GM21825 (cell line): ENCODE measurements around the gene HSPA8.
"Not testable (repeated sequence)": the region's sequence is repeated elsewhere in the genome, so short reads cannot be mapped to it uniquely, and the experiment has no call there.

Experiments used
- ATAC-seq: cut with Tn5 transposase; IDR thresholded peaks from one replicate; pipeline ENCODE4 v1.9.1; 2021; ENCODE audit warnings: mild to moderate bottlenecking, moderate library complexity; ENCODE audit not compliant: unreplicated experiment

The HSPA8 gene

GRCh38 chr11:123061403-123062157, at the start of gene HSPA8:
TSS of gene HSPA8 (minus strand) at chr11:123062136. CDS start at chr11:123061324, 812 bp downstream.
- ATAC-seq, result peak; percentile 12

DNA sequence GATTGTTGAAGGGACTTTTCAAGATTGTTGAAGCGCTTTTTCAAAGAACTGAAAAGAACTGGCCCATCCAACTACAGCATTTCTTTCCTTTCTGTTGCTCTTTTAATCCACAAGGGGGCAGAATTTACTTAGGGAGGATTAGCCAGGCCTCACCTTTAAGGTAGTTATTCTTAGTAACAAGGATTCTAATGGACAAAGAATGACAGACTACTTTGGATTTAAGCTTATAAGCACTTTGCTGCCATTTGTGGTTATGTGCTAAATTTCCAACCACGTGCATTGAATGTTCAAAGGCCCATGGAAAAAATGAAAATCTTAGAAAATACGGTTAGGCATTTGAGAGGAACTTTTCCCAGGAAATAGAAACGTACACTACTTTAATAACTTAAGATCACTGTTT, 49.5 kb upstream of the HSPA8 start:
- no peak for ATAC-seq

DNA sequence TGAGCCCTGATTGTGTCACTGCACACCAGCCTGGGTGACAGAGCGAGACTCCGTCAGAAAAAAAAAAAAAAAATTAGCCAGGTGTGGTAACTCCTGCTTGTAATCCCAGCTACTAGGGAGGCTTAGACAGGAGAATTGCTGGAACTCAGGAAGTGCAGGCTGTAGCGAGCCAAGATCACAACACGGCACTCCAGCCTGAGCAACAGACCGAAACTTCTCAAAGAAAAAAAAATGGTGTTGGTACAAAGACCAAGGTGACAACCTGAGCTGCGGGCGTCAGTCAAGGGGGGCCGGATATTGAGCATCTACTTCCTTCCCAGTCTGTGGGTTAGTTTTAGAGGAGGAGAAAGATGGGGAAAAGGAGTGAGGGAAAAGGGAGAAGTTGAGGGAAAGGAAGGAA, 48.5 kb upstream of the HSPA8 start:
- ATAC-seq, result no peak

GRCh38 chr11:123107945-123108495, 46.1 kb upstream of the HSPA8 start:
- ATAC-seq, result no peak

DNA sequence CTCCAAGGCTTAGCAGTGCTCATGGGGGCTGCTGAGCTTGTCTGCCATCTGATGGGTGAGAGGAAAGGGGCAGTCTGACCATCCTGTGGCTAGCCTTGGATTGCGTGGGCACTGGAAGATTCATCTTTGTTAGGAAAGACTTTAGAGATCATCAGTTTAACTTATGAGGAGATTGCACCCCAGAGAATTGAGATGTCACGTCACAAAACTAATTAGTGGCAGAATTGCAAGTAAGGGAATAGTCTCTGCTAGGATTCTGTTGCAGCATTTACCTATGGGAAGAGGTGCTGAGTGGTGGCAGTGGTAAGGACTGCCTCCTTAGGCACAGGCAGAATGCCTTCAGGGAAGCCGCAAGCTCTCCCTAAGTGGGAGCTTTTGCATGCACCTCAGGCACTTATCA, 42.8 kb upstream of the HSPA8 start:
- no peak for ATAC-seq

DNA sequence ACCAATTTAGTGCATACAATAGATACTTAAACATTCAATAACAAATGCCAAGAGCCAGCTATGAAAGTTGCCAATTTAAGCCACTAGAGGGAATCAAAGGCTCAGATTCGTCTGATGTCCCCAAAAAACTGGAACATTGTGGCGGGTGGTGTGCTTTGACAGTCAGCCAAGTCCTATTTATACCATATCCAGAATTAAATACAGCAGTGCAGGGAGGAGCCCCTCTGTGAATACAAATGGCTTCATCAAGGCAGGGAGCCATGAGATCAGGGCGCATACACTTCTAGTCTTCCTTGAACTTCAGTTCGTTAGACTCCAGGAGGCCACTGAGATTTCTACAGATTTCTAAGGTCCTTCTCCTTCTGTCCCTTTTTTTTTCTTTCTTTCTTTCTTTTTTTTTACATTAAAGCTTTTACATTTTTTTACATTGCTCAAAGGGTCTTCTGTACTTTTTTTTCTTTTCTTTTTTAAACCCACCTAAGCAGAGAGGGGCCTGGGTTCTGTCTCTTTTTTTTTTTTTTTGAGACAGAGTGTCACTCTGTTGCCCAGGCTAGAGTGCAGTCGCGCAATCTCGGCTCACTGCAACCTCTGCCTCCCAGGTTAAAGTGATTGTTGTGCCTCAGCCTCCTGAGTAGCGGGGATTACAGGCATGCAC, 41.5 kb upstream of the HSPA8 start:
- no peak for ATAC-seq

DNA sequence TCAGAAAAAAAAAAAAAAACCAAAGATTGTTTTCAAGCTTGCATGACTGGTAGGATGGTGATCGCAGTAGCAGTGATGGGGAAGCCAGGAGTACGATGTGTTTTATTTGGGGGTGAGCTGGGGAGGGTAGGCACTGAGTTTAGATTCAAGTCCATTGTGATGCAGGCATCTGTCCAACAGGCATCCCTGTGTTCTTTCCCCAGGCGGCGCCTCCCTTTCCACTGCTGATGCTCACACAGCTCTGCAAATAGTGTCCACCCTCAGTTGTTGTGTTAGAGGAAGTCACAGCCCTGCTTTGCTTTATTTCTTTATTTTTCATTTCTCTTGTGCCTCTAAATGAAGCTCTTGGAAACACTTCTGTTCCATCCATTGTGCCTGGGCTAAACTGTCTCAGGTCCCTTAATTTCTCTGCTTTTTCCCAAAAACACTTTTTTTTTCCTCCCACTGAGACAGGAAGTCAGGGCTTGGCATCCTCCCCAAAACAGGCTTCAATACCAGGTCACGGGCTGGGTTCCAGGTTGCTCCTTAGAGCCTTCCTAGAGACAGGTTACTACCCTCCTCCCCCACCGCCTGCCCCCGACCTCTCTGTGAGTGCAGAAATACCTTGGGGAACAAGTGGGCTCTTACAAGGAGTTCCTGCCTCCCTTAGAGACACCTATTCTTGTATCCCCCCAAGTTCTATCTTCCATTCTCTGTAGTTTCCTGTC, 38.6 kb upstream of the HSPA8 start:
- no peak for ATAC-seq

- ATAC-seq, result no peak
Measured at GRCh38 chr11:123098990-123099389, 37.1 kb upstream of the HSPA8 start.

GRCh38 chr11:123093739-123094138, 31.8 kb upstream of the HSPA8 start:
- no peak for ATAC-seq

GRCh38 chr11:123091506-123091905, 29.6 kb upstream of the HSPA8 start:
- no peak for ATAC-seq

DNA sequence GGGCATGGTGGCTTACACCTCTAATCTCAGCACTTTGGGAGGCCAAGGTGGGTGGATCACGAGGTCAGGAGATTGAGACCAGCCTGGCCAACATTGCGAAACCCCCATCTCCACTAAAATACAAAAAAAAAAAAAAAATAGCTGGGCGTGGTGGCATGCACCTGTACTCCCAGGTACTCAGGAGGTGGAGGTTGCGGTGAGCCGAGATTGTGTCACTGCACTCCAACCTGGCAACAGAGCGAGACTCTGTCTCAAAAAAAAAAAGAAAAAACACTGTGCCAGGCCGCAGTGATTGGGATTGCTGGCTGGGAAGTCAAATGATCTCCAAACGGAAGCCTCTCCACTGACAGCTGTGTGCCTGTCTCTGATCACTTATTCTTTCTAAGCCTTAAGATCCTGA, 28.2 kb upstream of the HSPA8 start:
- ATAC-seq, result not testable (repeated sequence)

- ATAC-seq, result not testable (repeated sequence)
Measured at GRCh38 chr11:123088896-123089295, 27.0 kb upstream of the HSPA8 start.

DNA sequence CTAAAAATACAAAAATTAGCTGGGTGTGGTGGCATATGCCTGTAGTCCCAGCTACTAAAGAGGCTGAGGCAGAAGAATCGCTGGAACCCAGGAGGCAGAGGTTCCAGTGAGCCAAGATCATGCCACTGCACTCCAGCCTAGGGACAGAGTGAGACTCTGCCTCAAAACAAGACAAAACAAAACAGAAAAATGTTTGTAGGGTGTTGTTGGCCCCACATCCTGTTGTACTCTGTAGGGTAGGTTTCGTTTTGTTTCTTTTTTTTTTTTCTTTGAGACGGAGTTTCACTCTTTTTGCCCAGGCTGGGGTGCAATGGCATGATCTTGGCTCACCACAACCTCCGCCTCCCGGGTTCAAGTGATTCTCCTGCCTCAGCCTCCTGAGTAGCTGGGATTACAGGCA, 25.7 kb upstream of the HSPA8 start:
- ATAC-seq, result peak; percentile 85

GRCh38 chr11:123086305-123086704, 24.4 kb upstream of the HSPA8 start:
- no peak for ATAC-seq

GRCh38 chr11:123085497-123085896, 23.6 kb upstream of the HSPA8 start:
- no peak for ATAC-seq

DNA sequence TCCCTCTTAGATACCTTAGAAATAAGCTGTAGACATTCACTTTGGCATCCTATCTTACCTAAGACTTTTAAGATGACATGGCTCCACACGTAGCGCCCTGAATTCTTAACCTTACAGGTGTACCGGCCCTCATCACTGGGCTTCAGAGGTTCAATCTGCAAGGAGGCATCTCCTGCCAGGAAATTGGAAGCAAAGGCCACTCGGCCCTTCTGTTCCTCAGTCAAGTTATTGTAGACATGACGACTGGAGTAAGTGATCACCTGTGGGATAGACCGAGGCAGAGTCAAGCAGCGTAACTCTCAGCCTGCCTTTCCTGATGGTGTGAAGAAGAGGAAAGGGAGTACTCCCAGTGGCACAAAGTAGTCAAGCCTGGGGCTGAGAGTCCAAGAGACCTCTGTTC, 22.5 kb upstream of the HSPA8 start:
- no peak for ATAC-seq

DNA sequence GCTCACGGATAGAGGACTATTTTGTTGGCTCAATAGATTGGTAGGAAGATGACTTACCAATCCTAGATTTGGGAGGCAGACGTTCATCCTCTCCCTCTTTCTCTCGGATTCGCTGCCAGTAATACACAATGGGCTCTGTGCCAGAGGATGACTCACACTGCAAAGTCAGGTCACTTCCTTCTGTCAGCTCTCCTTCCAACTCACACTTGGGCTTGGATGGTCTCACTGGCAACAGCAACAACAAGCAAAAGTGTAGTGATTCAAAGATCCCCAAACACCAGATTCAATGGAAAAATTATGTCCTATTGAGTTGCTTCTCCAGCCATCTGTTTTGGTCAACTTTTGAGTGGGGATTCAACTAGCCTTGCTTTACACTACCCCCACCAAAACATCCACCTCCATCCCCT, 21.7 kb upstream of the HSPA8 start:
- no peak for ATAC-seq

DNA sequence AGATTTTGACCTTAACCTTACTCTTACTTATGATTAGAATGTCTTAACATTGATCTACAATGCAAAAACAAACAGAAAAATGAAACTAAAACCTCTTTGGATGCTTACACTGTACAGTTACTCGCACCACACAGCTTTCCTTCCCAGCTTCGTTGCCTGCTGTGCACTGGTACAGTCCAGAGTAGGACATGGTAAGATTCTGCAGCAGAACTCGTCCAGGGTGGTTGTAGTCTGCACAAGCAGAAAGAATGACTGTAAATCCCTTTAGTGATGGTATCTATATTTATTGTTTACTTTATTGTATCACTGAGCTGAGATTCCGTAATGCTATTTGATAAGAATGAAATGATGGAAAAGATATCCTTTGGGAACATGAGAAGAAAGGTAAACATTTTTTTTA, 21.0 kb upstream of the HSPA8 start:
- no peak for ATAC-seq

- ATAC-seq, result no peak
Measured at GRCh38 chr11:123080015-123080414, 18.1 kb upstream of the HSPA8 start.

DNA sequence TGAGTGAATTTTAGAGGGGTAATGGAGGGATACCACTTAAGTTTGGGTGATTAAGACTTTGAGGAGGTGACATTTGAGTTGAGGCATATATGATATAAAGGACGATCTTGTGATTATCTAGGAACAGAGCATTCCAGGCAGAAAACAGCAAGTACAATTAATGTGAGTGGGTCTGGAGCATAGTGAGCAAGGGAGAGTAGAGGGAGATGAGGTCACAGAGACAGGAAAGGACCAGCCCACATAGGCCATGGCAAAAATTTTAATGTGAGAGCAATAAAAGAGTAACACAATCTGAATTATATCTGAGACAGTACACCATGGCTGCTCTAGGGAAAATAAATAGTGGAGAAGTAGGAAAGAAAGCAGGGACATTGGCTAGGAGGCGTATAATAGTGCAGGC, 14.5 kb upstream of the HSPA8 start:
- no peak for ATAC-seq

- no peak for ATAC-seq
Measured at GRCh38 chr11:123073343-123074057, 11.6 kb upstream of the HSPA8 start.
